ENCODE results near the gene LHX6.

The LHX6 gene

DNA sequence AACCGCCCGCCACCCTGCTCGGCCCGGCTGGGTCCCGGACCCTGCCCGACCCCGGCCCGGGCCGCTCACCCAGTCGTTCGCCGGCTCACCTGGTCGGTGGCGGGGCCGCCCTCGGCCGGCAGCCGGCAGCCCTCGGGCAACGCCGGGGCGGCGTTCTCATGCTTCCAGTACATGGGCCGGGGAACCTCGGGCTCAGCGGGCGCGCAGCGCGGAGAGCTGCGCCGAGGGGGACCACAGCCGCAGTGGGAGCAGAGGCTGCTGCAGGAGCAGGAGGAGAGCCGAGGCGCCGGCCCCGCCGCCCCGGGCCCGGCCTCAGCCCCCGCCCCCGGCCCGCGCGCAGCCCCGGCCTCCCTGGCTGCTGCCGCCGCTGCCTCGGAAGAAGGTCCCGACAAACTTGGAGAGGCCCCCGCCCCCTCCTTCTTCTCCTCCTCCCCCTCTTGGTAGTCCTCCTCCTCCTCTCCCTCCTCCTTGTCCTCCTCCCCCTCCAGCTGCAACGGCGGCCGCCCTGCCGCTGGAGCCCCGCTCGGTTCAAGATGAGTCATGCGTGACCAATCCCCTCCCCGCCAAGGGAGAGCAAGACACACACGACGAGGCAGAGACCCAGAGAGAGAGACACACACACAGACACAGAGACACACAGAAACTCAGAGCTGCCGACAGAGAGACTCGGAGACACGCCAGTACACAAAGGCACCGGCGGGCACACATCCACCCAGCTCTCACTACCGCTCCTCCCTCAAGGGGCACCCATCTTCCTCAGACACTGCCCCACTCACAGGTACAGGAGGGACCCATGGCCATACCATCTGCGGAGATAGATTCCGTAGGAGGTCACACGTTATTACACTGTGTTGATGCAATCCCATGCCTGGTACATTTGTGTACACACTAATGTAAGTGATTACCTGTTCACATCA is at the start of gene LHX6:
TSS of gene LHX6 (minus strand) at position 390 of the 917 bp plus-strand sequence. CDS start at position 173, 217 bp downstream.
- peak in 1 of 2 experiments; percentile 58 for DNase-seq

- no peak for DNase-seq
Observed at GRCh38 chr9:122277285-122277897, 48.6 kb upstream of the LHX6 start.

DNA sequence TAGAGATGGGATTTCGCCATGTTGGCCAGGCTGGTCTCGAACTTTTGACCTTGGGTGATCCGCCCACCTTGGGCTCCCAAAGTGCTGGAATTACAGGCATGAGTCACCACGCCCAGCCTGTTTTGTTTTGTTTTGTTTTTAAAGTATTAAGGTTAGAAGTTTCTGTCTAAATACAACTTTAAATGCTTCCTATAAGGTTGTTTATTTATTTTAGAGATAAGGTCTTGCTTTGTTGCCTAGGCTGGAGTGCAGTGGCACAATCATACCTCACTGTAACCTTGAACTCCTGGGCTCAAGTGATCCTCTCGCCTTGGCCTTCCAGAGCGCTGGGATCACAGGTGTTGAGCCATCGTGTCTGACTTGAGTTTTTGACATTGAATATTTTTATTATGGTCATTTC is 47.3 kb upstream of the LHX6 start:
- no peak for DNase-seq

GRCh38 chr9:122274055-122274454 is 45.3 kb upstream of the LHX6 start:
- no peak for DNase-seq

GRCh38 chr9:122268041-122268814 is 39.5 kb upstream of the LHX6 start:
- no peak for DNase-seq

DNA sequence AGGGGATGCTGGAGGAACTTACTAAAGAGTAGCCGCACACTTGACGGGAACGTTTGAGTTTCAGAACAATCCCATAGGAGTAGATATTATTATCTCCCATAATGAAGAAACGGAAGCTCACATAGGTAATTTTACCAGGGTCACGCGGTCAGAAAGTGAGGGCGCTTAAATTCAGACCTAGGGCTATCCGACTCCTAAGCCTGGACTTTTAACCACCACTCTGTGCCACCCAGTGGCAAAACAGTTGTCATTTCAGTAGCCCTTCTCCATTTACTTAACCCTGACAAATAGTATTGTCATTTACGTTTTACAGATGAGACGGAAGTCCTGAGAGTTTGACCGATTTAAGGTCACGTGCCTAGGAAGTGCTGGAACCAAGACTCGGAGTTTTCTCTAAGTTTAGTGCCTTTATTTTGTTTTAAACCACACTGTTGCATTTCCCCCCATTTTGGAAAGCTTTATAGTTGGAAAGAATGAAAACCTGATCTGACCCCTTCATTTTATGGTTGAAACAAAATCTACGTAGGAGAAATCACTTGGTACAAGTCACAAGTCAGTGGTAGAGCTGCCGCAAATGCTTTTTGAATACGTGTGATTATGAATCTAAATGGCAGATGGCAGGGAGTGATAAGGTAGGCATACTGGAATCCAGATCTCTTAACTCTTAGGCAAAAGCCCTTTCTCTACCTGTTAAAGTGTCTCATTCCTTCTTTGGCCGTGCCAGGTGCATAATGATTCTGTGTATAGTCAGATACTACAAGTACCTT is 36.6 kb upstream of the LHX6 start:
- DNase-seq: peak in 1 of 2 experiments; percentile 43

- DNase-seq: peak; percentile 65 to 89
Observed at GRCh38 chr9:122264360-122265148, 35.8 kb upstream of the LHX6 start, which contains the start of the genes MRRF and RBM18. Gene MRRF, plus strand, starts transcription at chr9:122264882. Its CDS starts 6,010 bp downstream, at chr9:122270892. Gene RBM18, minus strand, starts transcription at chr9:122264840. Its CDS starts 3,348 bp downstream, at chr9:122261492.

- DNase-seq: no peak
Observed at GRCh38 chr9:122263699-122264349, 35.1 kb upstream of the LHX6 start.

GRCh38 chr9:122262073-122262472 is 33.3 kb upstream of the LHX6 start:
- DNase-seq: no peak

DNA sequence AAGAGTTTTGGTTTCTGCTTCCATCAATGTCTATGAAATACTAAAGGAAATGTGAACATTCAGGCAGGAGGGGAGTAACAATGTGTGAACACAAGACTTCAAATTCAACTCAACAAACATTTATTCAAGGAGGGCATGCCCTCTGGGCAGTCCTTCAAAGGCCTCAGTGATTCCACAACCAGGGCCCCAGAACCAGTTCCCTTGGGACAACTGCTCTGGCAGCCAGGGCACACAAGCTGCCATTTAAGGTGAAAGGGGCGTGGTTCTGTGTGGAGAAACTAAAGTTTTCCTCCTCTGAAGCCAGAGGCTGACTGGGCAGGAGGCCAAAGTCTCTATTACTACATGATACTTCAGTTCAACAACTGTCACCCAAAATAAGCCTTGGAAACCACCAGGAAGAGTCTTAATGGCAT is 32.7 kb upstream of the LHX6 start:
- DNase-seq: peak; percentile 4 to 50

DNA sequence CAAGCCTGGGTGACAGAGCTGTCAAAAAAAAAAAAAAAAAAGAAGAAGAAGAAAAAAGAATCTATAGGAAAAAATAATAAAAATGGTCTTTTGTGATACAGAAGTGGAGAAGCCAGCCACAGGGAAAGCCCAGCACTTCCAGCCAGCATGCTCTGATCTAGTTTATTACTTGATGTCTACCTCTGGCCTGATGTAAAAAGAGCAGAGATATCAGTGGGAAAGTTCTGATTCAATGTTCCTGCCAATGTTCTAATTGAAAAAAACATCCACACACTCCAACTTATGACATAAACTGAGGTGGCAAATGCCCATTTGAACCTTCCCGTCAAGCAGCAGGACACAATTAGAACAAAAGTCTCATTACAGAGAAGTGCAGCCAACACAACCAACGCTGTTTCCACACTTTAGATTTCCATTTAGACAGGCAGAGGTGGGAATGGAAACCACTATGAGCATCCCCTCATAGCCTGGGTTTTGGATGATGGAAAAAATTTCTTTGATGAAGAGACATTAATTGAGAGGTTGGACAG is 30.2 kb upstream of the LHX6 start:
- DNase-seq: no peak

- no peak for DNase-seq
Observed at GRCh38 chr9:122256206-122256605, 27.4 kb upstream of the LHX6 start.

DNA sequence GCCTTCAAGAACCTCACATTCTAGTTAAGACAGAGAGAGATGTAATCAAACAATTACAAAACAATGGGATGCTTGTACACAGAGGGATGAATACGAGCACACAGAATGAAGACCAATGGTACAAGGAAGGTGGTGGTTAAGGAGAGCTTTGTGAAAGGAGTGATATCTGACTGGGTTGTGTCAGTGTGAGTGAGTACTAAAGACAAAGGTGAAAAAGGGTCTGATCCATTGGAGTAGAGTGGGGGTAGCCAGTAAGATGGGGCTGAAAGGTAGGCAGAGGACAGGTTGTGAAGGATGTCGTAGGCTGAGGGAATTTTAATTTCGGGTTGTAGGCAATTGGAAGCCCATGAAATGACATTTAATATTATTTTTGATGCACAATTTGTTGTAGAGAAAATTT is 26.0 kb upstream of the LHX6 start:
- no peak for DNase-seq

GRCh38 chr9:122252796-122253195 is 24.0 kb upstream of the LHX6 start:
- no peak for DNase-seq

GRCh38 chr9:122251351-122251750 is 22.6 kb upstream of the LHX6 start:
- peak in 1 of 2 experiments; percentile 23 for DNase-seq

DNA sequence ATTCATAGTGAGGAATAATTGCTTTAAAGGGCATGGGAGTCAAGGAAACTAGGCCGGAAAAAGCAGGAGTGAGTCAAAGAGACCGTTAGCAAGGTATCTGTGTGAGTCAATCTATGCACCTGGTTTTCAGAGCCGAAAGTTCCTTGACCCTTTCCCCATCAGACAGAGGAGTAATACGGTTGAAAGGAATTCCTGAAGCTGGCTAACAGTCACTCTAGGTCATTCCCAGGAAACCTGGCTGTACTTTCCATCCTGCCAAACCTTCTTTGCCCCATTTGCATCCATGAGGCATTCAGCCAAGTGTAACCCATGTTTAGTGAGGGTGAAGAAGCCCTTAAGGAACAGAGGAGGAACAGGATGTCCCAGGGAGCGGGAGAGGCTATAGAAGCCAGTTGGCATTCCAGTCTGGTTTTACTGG is 19.7 kb upstream of the LHX6 start:
- no peak for DNase-seq

- DNase-seq: no peak
Observed at GRCh38 chr9:122246666-122247065, 17.9 kb upstream of the LHX6 start.

- no peak for DNase-seq
Observed at GRCh38 chr9:122244349-122244748, 15.6 kb upstream of the LHX6 start.

DNA sequence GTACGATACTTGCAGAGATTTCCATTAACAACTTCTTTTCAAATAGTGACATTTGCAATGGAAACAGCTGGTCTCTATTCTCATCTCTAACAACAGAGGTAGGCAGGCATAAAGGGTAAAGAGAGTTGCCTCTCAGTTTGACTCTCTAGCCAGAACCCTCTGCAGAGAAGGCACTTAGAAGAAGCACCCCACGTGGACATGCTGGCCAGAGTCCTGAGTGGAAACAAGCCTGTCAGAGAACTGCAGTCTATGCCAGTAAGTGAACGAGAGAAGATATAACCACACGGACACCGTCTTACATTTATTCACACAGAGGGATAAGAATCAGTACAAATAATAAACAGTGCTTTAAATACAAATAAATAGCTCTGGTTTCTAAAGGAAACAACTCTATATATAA is 11.0 kb upstream of the LHX6 start:
- DNase-seq: no peak

- no peak for DNase-seq
Observed at GRCh38 chr9:122236681-122237080, 7.9 kb upstream of the LHX6 start.

Measured in NCI-H526 (cell line).